WERI-Rb-1 (cell line): ENCODE measurements around the gene STRIP2.

Experiments
- DNase-seq: peaks from one replicate; pipeline ENCODE4 v3.0.0-alpha.2; 2020
- H3K27ac ChIP-seq: fragments of 250-450 bp; sonication (Bioruptor Pico); 2 replicates; pipeline ENCODE4 v1.5.1; 2020; ENCODE audit warnings: mild to moderate bottlenecking, moderate library complexity
- H3K27me3 ChIP-seq: fragments of 250-450 bp; sonication (Bioruptor Pico); 2 replicates; pipeline ENCODE4 v1.5.1; 2021; ENCODE audit warnings: mild to moderate bottlenecking, low read depth, moderate library complexity; ENCODE audit not compliant: insufficient read depth, severe bottlenecking
- H3K36me3 ChIP-seq: fragments of 250-450 bp; sonication (Bioruptor Pico); 2 replicates; pipeline ENCODE4 v1.5.1; 2020; ENCODE audit warnings: mild to moderate bottlenecking, moderate library complexity
- H3K4me3 ChIP-seq: 2 replicates; pipeline ENCODE4 v1.5.1; 2011; ENCODE audit warnings: low read depth, mild to moderate bottlenecking, control low read depth, low read length
- H3K9me3 ChIP-seq: fragments of 250-450 bp; sonication (Bioruptor Pico); 2 replicates; pipeline ENCODE4 v1.5.1; 2021; ENCODE audit warnings: mild to moderate bottlenecking, moderate library complexity; ENCODE audit not compliant: severe bottlenecking
- CTCF ChIP-seq: IDR thresholded peaks from 2 replicates; pipeline ENCODE4 v1.5.1; 2011; ENCODE audit warnings: low read depth, mild to moderate bottlenecking, control low read depth, inconsistent platforms, low read length

The STRIP2 gene

GRCh38 chr7:129457101-129457500, 22.9 kb downstream of the STRIP2 start:
- Histone ChIP-seq H3K9me3 (no peaks in the 10 kb centered on the region), H3K36me3 (peaks cover 86% of the 10 kb centered on the region), H3K27me3 (no peaks in the 10 kb centered on the region), H3K27ac (no peak overlapping the region), H3K4me3 (no peak overlapping the region)
- DNase-seq = no peak
- TF ChIP-seq CTCF = no peak

DNA sequence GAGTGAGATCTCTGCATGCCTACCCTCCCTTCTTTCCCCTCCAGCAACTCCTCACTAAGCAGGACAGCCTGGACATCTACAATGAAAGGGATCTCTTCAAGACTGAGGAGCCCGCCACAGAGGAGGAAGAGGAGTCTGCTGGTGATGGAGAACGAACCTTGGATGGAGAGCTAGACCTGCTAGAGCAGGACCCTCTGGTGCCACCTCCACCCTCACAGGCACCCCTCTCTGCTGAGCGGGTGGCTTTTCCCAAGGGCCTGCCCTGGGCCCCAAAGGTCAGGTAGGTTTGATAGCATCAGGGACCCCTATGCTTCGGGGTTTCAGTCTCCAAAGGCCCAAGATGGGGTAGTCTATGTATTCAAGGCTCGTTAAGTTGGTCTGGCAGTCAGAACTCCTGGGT, 23.9 kb downstream of the STRIP2 start:
- Histone ChIP-seq H3K4me3 (no peak overlapping the region), H3K9me3 (no peaks in the 10 kb centered on the region), H3K27me3 (no peaks in the 10 kb centered on the region), H3K36me3 (peaks cover 94% of the 10 kb centered on the region), H3K27ac (no peak overlapping the region)
- DNase-seq = no peak
- no peak for TF ChIP-seq CTCF

DNA sequence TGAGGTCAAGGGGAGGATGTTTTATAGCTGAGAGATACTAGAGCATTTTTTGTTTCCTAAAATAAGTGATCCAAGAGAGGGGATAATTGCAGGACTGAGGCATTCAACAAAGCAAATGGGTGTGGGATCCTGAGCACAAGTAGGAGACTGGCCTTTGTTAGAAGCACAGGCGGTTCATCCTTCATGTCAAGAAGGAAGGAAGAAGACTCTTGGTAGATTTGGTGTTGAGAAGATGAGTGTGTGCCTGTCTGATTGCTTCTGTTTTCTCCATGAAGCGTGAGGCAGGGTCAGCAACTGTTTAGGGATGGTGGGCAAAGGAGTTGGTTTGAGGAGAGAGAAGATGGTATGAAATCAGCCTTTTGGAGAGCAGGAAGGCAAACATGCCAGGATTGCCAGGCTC, 27.6 kb downstream of the STRIP2 start:
- Histone ChIP-seq H3K27ac (no peak overlapping the region), H3K4me3 (no peak overlapping the region), H3K27me3 (no peaks in the 10 kb centered on the region), H3K36me3 (peaks cover 98% of the 10 kb centered on the region), H3K9me3 (no peaks in the 10 kb centered on the region)
- no peak for TF ChIP-seq CTCF
- DNase-seq = no peak

GRCh38 chr7:129462420-129462819, 28.2 kb downstream of the STRIP2 start:
- Histone ChIP-seq H3K9me3 (no peaks in the 10 kb centered on the region), H3K4me3 (no peak overlapping the region), H3K27me3 (no peaks in the 10 kb centered on the region), H3K27ac (no peak overlapping the region), H3K36me3 (peaks cover 98% of the 10 kb centered on the region)
- DNase-seq = no peak
- TF ChIP-seq CTCF = no peak

- no peak for TF ChIP-seq CTCF
- no peak for DNase-seq
- H3K9me3 ChIP-seq = no peaks in the 10 kb centered on the region
- no peak overlapping the region for H3K4me3 ChIP-seq
- H3K27me3 ChIP-seq = no peaks in the 10 kb centered on the region
- peaks cover 88% of the 10 kb centered on the region for H3K36me3 ChIP-seq
- H3K27ac ChIP-seq = no peak overlapping the region
Measured at GRCh38 chr7:129464194-129464593, 30.0 kb downstream of the STRIP2 start.

GRCh38 chr7:129465080-129465479, 30.8 kb downstream of the STRIP2 start:
- Histone ChIP-seq H3K36me3 (peaks cover 79% of the 10 kb centered on the region), H3K4me3 (no peak overlapping the region), H3K27me3 (no peaks in the 10 kb centered on the region), H3K9me3 (no peaks in the 10 kb centered on the region), H3K27ac (no peak overlapping the region)
- no peak for TF ChIP-seq CTCF
- DNase-seq = no peak
